Naive thymus-derived CD4-positive, alpha-beta T cell (primary cell): ENCODE results near the gene SOCS6. TPM values are rescaled to one million over a fixed set of nuclear protein-coding genes. Genes with fewer than 3 reads are reported as not detected.
"Not testable (repeated sequence)": the region's sequence is repeated elsewhere in the genome, so short reads cannot be mapped to it uniquely, and the experiment has no call there.

Source experiments
- ATAC-seq: fragments of 150-1000 bp; cut with Tn5 transposase; 2 replicates; pipeline ENCODE4 v1.10.0; 2021; ENCODE audit warnings: mild to moderate bottlenecking, moderate library complexity
- CTCF ChIA-PET: fragments of 350-600 bp; sonication (Branson Sonifier 250); formaldehyde crosslinking; loops from one replicate; lab custom pipeline; 2021; ENCODE audit warnings: antibody characterized with exemption; lab: Charles Lee
- POLR2A ChIA-PET: fragments of 350-600 bp; sonication (Branson Sonifier 250); formaldehyde crosslinking; loops from one replicate; lab custom pipeline; 2021; ENCODE audit warnings: antibody characterized with exemption, inconsistent platforms; lab: Charles Lee
- DNase-seq, 9 donors: peaks; one replicate each; pipeline versions ENCODE4 v3.0.0 to v3.0.0-alpha.2; 2020 to 2022; ENCODE audit warnings: mixed read lengths in 1 of 9
- H3K27ac ChIP-seq: one replicate; pipeline ENCODE4 v1.7.0; 2013; ENCODE audit warnings: mild to moderate bottlenecking, low read depth, low read length, moderate library complexity
- H3K27me3 ChIP-seq, 2 donors: one replicate each; pipeline ENCODE4 v1.7.0; 2013; ENCODE audit warnings: low read length in 2 of 2, mild to moderate bottlenecking in 2 of 2, moderate library complexity in 2 of 2; ENCODE audit not compliant: control insufficient read depth in 2 of 2, insufficient read depth in 2 of 2
- H3K36me3 ChIP-seq, 3 experiments: 1 replicate in 2 of 3; 2 replicates in 1 of 3; pipeline ENCODE4 v1.7.0; 2013; ENCODE audit warnings: low read length in 3 of 3, mild to moderate bottlenecking in 3 of 3, moderate library complexity in 1 of 3; ENCODE audit not compliant: insufficient read depth in 3 of 3, control insufficient read depth in 2 of 3
- H3K4me1 ChIP-seq, 2 donors: one replicate each; pipeline ENCODE4 v1.7.0; 2013; ENCODE audit warnings: low read length in 2 of 2, mild to moderate bottlenecking in 2 of 2, moderate library complexity in 1 of 2; ENCODE audit not compliant: control insufficient read depth in 2 of 2, insufficient read depth in 2 of 2
- H3K4me3 ChIP-seq: 2 replicates; pipeline ENCODE4 v1.7.0; 2013; ENCODE audit warnings: mild to moderate bottlenecking, low read length
- H3K9me3 ChIP-seq, 3 experiments: 1 replicate in 2 of 3; 2 replicates in 1 of 3; pipeline ENCODE4 v1.7.0; 2013; ENCODE audit warnings: low read length in 3 of 3; ENCODE audit not compliant: control insufficient read depth in 2 of 3
- H3K27ac Mint-ChIP-seq, 9 donors: one replicate each; pipeline ENCODE4 v1.8.0; 2020 to 2022; ENCODE audit warnings: mixed read lengths in 9 of 9, mild to moderate bottlenecking in 8 of 9, moderate library complexity in 5 of 9, inconsistent platforms in 2 of 9
- H3K27me3 Mint-ChIP-seq, 5 donors: one replicate each; pipeline ENCODE4 v1.8.0; 2021 to 2022; ENCODE audit warnings: mixed read lengths in 5 of 5, mild to moderate bottlenecking in 1 of 5
- H3K36me3 Mint-ChIP-seq, 5 donors: one replicate each; pipeline ENCODE4 v1.8.0; 2020 to 2022; ENCODE audit warnings: mixed read lengths in 5 of 5, mild to moderate bottlenecking in 3 of 5, inconsistent platforms in 1 of 5
- H3K4me1 Mint-ChIP-seq, 7 donors: one replicate each; pipeline ENCODE4 v1.8.0; 2020 to 2022; ENCODE audit warnings: mixed read lengths in 7 of 7, mild to moderate bottlenecking in 3 of 7, inconsistent platforms in 1 of 7
- H3K4me3 Mint-ChIP-seq, 10 donors: one replicate each; pipeline ENCODE4 v1.8.0; 2020 to 2022; ENCODE audit warnings: mild to moderate bottlenecking in 10 of 10, mixed read lengths in 10 of 10, moderate library complexity in 6 of 10, inconsistent platforms in 2 of 10
- H3K9me3 Mint-ChIP-seq, 11 donors: one replicate each; pipeline ENCODE4 v1.8.0; 2020 to 2022; ENCODE audit warnings: mixed read lengths in 11 of 11, mild to moderate bottlenecking in 4 of 11, inconsistent platforms in 1 of 11, moderate library complexity in 1 of 11
- intact Hi-C, 2 donors: fragments of 100-400 bp; cut with micrococcal nuclease; formaldehyde crosslinking; loops; one replicate each; pipeline ENCODE4 v1.15.1; 2023
- polyA plus RNA-seq, 2 donors: library from polyadenylated mRNA; unstranded; fragments of 300-500 nt; fragmentation: Illumina TruSeq; gene quantifications; one replicate each; pipeline ENCODE4 v1.2.3, GENCODE V29; 2021
- total RNA-seq, 6 experiments: library from RNA in 5 of 6; stranded (reverse) in 5 of 6; gene quantifications; 1 replicate in 5 of 6; 2 replicates in 1 of 6; pipeline ENCODE4 v1.2.3 and lab custom pipeline; 2021 to 2026

Gene SOCS6
- total and polyA plus RNA-seq, 7 experiments from 2014 or later = 0.52 to 4.6 (median 2.3) TPM

- no peak for ATAC-seq
- no peak for DNase-seq
- H3K4me3 ChIP-seq = no peak overlapping the region
- H3K27me3 ChIP-seq = no peaks in the 10 kb centered on the region
- intact Hi-C loops = no loop called here
- no peaks in the 10 kb centered on the region for H3K36me3 ChIP-seq
- Mint-ChIP-seq H3K27me3 (no peaks in the 10 kb centered on the region), H3K27ac (no peak overlapping the region), H3K4me1 (no peaks in the 10 kb centered on the region), H3K36me3 (peaks cover 0 to 9% (median 4%) of the 10 kb centered on the region in 5 donors), H3K4me3 (no peak overlapping the region), H3K9me3 (peaks cover 0 to 16% (median 6%) of the 10 kb centered on the region in 11 donors)
- no peaks in the 10 kb centered on the region for H3K9me3 ChIP-seq
- CTCF ChIA-PET = no interaction called here
- H3K4me1 ChIP-seq = no peaks in the 10 kb centered on the region
- H3K27ac ChIP-seq = no peak overlapping the region
- POLR2A ChIA-PET = no interaction called here
These were observed 65.2 kb downstream of the SOCS6 start for GRCh38 chr18:70354080-70354479.

GRCh38 chr18:70354771-70355170 is 65.9 kb downstream of the SOCS6 start:
- Mint-ChIP-seq H3K4me3 (no peak overlapping the region), H3K27me3 (no peaks in the 10 kb centered on the region), H3K9me3 (peaks cover 0 to 16% (median 6%) of the 10 kb centered on the region in 11 donors), H3K4me1 (no peaks in the 10 kb centered on the region), H3K36me3 (peaks cover 0 to 9% (median 4%) of the 10 kb centered on the region in 5 donors), H3K27ac (no peak overlapping the region)
- Histone ChIP-seq H3K4me1 (no peaks in the 10 kb centered on the region), H3K4me3 (no peak overlapping the region), H3K36me3 (no peaks in the 10 kb centered on the region), H3K9me3 (no peaks in the 10 kb centered on the region), H3K27me3 (no peaks in the 10 kb centered on the region), H3K27ac (no peak overlapping the region)
- intact Hi-C loops = no loop called here
- ChIA-PET CTCF (no interaction called here), POLR2A (no interaction called here)
- DNase-seq = no peak
- ATAC-seq = no peak

GRCh38 chr18:70355620-70356385 is 67.0 kb downstream of the SOCS6 start:
- H3K9me3 Mint-ChIP-seq = peaks cover 0 to 16% (median 6%) of the 10 kb centered on the region in 11 donors
- ChIA-PET CTCF (no interaction called here), POLR2A (no interaction called here)
- H3K27me3 Mint-ChIP-seq = no peaks in the 10 kb centered on the region
- H3K4me3 Mint-ChIP-seq = no peak overlapping the region
- Histone ChIP-seq H3K9me3 (no peaks in the 10 kb centered on the region), H3K4me1 (no peaks in the 10 kb centered on the region), H3K27me3 (no peaks in the 10 kb centered on the region), H3K27ac (no peak overlapping the region), H3K36me3 (no peaks in the 10 kb centered on the region), H3K4me3 (no peak overlapping the region)
- ATAC-seq (no peak), DNase-seq (no peak)
- no peaks in the 10 kb centered on the region for H3K4me1 Mint-ChIP-seq
- H3K27ac Mint-ChIP-seq = no peak overlapping the region
- H3K36me3 Mint-ChIP-seq = peaks cover 0 to 9% (median 4%) of the 10 kb centered on the region in 5 donors
- intact Hi-C loops = no loop called here

- H3K27me3 ChIP-seq, intact Hi-C loops, H3K27ac ChIP-seq, H3K36me3 ChIP-seq, POLR2A ChIA-PET, H3K4me3 Mint-ChIP-seq, H3K9me3 ChIP-seq, H3K27ac Mint-ChIP-seq, H3K27me3 Mint-ChIP-seq, H3K36me3 Mint-ChIP-seq, DNase-seq, H3K4me3 ChIP-seq, H3K4me1 ChIP-seq, H3K4me1 Mint-ChIP-seq, ATAC-seq: not testable (repeated sequence)
- CTCF ChIA-PET = interaction anchor here (1.2 kb wide), 1 partner anchor 55 kb away, joined by 3 read pairs; no protein-coding TSS in a partner anchor
- H3K9me3 Mint-ChIP-seq = peaks cover 0 to 15% (median 6%) of the 10 kb centered on the region in 11 donors
These were observed 69.2 kb downstream of the SOCS6 start for GRCh38 chr18:70358105-70358406.

- Histone ChIP-seq H3K27ac (no peak overlapping the region), H3K9me3 (no peaks in the 10 kb centered on the region), H3K4me1 (no peaks in the 10 kb centered on the region), H3K36me3 (no peaks in the 10 kb centered on the region), H3K4me3 (no peak overlapping the region), H3K27me3 (no peaks in the 10 kb centered on the region)
- Mint-ChIP-seq H3K27ac (no peak overlapping the region), H3K27me3 (no peaks in the 10 kb centered on the region), H3K36me3 (peaks cover 0 to 5% (median 0%) of the 10 kb centered on the region in 5 donors), H3K4me1 (no peaks in the 10 kb centered on the region), H3K4me3 (no peak overlapping the region), H3K9me3 (peaks cover 0 to 7% (median 0%) of the 10 kb centered on the region in 11 donors)
- DNase-seq = no peak
- no peak for ATAC-seq
- CTCF ChIA-PET = no interaction called here
- intact Hi-C loops = no loop called here
- POLR2A ChIA-PET = no interaction called here
These were observed 70.2 kb downstream of the SOCS6 start for GRCh38 chr18:70359071-70359470.

- H3K9me3 ChIP-seq = no peaks in the 10 kb centered on the region
- H3K4me3 ChIP-seq = no peak overlapping the region
- Mint-ChIP-seq H3K27me3 (peaks cover 0 to 10% (median 0%) of the 10 kb centered on the region in 5 donors), H3K36me3 (no peaks in the 10 kb centered on the region), H3K27ac (no peak overlapping the region), H3K4me1 (no peaks in the 10 kb centered on the region), H3K9me3 (no peaks in the 10 kb centered on the region), H3K4me3 (no peak overlapping the region)
- no peak overlapping the region for H3K27ac ChIP-seq
- no peaks in the 10 kb centered on the region for H3K4me1 ChIP-seq
- DNase-seq (no peak), ATAC-seq (no peak)
- ChIA-PET CTCF (no interaction called here), POLR2A (no interaction called here)
- intact Hi-C loops = no loop called here
- H3K27me3 ChIP-seq = no peaks in the 10 kb centered on the region
- no peaks in the 10 kb centered on the region for H3K36me3 ChIP-seq
These were observed 73.4 kb downstream of the SOCS6 start for GRCh38 chr18:70362258-70362657.

GRCh38 chr18:70363861-70364260 is 75.0 kb downstream of the SOCS6 start:
- Mint-ChIP-seq H3K27me3 (peaks cover 0 to 11% (median 2%) of the 10 kb centered on the region in 5 donors), H3K4me1 (no peaks in the 10 kb centered on the region), H3K9me3 (no peaks in the 10 kb centered on the region), H3K36me3 (no peaks in the 10 kb centered on the region), H3K4me3 (no peak overlapping the region), H3K27ac (no peak overlapping the region)
- intact Hi-C loops = no loop called here
- Histone ChIP-seq H3K27ac (no peak overlapping the region), H3K9me3 (no peaks in the 10 kb centered on the region), H3K4me3 (no peak overlapping the region), H3K27me3 (no peaks in the 10 kb centered on the region), H3K36me3 (no peaks in the 10 kb centered on the region), H3K4me1 (no peaks in the 10 kb centered on the region)
- ChIA-PET CTCF (no interaction called here), POLR2A (no interaction called here)
- ATAC-seq (no peak), DNase-seq (no peak)
